ENCODE measurements around the gene SLC6A19. TPM values are rescaled to one million over a fixed set of nuclear protein-coding genes. Genes with fewer than 3 reads are reported as not detected.
A peak's percentile ranks its signal among the peaks of the same experiment; 100 is the strongest.

SLC6A19 gene
- total RNA-seq, 1 experiment from 2014 or later: not detected

- no peak for DNase-seq (ENCODE audit: low read depth)
Observed at GRCh38 chr5:1242733-1243486, 41.5 kb downstream of the SLC6A19 start.

DNA sequence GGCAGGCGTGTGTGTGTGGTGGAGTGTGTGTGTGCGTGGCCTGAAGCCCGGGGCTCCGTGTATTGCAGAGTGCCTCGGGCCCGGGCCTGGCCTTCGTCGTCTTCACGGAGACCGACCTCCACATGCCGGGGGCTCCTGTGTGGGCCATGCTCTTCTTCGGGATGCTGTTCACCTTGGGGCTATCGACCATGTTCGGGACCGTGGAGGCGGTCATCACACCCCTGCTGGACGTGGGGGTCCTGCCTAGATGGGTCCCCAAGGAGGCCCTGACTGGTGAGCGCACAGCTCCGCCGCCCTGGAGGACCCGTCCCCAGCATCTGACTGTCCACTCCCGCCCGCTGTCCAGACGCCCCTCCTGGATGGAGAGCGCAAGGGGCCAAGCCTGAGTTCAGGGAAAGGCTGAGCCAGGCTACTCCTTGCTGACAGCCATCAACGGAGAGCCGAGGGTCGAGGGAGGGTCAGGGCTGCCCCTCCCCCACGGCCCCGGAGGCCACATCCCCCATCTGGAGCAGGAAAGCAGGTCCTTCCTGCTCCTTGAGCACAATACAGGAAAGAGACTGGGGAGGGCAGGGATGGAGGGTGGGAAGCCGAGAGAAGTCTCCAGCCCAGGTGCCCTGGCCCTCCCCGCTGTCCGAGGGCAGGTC lies 42.2 kb downstream of the SLC6A19 start:
- no peak for DNase-seq (ENCODE audit: low read depth)

GRCh38 chr5:1244255-1244654 lies 42.9 kb downstream of the SLC6A19 start:
- DNase-seq (ENCODE audit: low read depth): no peak

- no peak for DNase-seq (ENCODE audit: low read depth)
Observed at GRCh38 chr5:1244976-1245375, 43.6 kb downstream of the SLC6A19 start.

GRCh38 chr5:1245905-1246576 lies 44.6 kb downstream of the SLC6A19 start:
- DNase-seq (ENCODE audit: low read depth): no peak

GRCh38 chr5:1246711-1247431 lies 45.5 kb downstream of the SLC6A19 start:
- DNase-seq (ENCODE audit: low read depth): peak; percentile 14

DNA sequence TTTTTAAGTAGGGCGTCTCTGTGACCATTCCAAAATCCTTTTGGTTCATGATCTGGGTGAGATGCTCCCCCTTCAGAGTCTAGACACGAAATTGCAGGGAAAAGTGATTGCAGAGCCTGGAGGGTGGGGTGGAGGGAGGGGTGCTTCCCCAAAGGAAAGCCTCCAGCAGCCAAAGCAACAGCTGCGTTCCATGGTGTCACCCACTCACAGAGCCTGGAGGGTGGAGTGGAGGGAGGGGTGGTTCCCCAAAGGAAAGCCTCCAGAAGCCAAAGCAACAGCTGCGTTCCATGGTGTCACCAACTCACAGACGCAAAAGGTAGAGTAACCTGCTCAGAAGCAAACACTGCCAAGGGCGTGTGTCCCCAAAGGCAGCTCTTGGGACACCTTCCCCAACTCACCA lies 46.4 kb downstream of the SLC6A19 start:
- no peak for DNase-seq (ENCODE audit: low read depth)

- DNase-seq (ENCODE audit: low read depth): no peak
Observed at GRCh38 chr5:1249366-1250280, 48.2 kb downstream of the SLC6A19 start.

- DNase-seq (ENCODE audit: low read depth): no peak
Observed at GRCh38 chr5:1251678-1252580, 50.5 kb downstream of the SLC6A19 start.

DNA sequence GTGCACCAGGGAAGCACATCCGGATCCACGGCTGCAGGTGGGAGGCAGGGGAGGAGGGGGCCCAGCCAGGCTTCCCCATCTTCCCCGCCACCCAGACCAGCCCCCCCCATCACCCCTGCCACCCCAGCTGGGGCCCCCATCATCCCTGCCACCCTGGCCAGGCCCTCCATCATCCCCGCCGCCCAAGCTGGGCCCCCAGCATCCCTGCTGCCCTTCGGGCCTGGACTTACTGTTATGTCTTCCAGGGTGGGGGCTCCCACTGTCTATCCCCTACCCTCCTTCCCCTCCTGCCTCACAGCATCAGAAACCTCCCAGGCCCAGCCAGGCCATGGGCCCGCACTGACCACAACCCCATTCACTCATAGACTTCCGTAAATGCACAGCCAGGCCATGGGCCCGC lies 51.3 kb downstream of the SLC6A19 start:
- DNase-seq (ENCODE audit: low read depth): no peak

DNA sequence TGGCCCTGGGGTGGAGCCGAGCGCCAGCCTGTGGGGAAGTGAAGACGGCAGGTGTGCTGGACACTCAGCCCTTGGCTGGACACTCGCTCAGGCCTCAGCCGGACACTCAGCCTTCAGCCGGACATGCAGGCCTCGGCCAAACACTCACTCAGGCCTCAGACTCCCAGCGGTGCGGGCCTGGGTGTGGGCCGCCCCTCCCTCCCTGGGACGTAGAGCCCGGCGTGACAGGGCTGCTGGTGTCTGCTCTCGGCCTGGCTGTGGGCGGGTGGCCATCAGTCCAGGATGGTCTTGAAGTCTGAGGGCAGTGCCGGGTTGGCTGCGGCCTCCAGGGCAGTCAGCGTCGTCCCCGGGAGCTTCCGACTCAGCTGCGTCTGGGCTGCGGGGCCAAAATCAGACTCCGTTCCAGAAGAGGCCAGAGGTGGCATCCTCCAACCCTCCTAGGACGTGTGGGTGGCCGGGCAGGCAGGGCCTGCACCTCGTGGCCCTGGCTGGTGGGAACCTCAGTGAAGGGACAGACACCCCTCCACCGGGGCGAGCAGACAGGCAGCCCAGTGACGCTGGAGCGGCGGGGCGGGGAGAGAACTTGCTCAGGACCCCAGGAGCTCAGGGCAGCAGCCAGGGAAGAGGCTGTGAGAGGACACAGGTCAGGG lies 52.2 kb downstream of the SLC6A19 start:
- peak; percentile 51 for DNase-seq (ENCODE audit: low read depth)

DNA sequence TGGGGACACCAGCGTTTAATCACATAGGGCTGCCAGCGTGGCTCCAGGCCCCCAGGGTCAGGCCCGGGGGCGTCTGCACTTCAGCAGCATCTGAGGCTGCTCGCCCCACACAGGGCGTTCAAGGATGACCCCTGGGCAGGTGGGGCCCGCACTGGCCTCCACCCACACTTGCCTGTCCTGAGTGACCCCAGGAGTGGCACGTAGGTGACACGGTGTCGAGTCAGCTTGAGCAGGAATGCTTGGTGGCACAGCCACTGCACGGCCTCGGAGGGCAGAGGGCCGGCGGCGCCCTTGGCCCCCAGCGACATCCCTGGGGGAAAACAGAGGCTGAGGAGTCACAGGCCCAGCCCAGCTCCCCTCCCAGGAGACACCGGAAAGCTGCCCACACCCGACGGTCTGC lies 52.8 kb downstream of the SLC6A19 start:
- peak; percentile 8 for DNase-seq (ENCODE audit: low read depth)

DNA sequence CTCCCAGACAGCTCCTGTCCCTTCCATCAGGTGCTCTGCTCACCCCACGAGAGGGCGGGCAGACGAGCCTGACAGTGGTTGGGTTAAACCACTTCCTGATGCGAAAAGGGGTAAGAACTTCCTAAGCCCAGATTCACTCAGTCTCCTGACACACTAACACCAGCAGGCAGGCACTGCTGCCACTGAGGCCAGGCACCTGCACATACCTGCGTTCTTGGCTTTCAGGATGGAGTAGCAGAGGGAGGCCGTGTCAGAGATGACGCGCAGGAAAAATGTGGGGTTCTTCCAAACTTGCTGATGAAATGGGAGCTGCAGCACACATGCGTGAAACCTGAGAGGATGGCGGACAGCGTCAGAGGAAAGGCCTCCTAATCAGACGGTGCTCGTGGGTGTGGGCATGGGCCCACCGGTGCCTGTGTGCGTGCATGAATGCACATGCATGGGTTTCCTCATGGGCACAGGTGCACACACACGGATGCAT lies 53.7 kb downstream of the SLC6A19 start:
- DNase-seq (ENCODE audit: low read depth): peak; percentile 26

DNA sequence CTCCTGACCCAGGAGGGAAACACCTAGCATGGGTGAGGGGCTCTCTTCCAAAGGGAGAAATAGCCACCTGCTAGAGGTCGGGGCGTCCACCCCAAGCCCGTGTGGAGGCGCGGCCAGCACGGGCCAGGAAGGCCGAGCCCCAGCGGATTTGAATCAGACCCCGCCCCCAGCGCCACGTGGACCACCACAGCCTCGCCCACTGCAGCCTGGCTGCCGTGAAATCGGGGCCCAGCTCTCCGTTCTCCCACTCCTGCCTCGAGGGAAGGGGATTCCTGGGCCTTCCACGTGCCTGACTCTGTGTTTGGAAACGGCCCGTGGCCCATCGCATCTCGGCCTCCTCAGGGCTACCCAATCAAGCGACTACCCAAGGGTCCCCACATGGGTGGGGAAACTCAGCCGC lies 55.4 kb downstream of the SLC6A19 start:
- no peak for DNase-seq (ENCODE audit: low read depth)

DNA sequence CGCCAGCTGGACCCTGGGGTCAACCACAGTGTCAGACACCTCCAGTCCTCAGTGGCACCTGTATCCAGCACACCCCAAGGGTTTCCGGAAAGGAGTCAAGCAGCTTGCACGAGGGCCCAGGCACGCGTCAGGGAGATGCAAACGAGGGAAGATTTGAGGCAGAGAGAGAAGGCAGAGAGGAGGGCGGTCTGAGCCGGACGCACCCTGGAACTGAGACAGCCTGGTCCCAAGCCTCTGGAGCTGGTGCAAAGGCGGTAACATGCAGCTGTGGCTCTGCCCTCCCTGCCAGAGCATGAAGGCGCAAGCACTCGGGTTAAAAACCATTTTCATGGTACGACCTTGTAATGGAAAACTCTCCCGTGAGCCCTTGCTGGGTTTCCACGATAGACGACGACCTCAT lies 56.0 kb downstream of the SLC6A19 start:
- DNase-seq (ENCODE audit: low read depth): no peak

- no peak for DNase-seq (ENCODE audit: low read depth)
Observed at GRCh38 chr5:1257841-1258240, 56.4 kb downstream of the SLC6A19 start.

DNA sequence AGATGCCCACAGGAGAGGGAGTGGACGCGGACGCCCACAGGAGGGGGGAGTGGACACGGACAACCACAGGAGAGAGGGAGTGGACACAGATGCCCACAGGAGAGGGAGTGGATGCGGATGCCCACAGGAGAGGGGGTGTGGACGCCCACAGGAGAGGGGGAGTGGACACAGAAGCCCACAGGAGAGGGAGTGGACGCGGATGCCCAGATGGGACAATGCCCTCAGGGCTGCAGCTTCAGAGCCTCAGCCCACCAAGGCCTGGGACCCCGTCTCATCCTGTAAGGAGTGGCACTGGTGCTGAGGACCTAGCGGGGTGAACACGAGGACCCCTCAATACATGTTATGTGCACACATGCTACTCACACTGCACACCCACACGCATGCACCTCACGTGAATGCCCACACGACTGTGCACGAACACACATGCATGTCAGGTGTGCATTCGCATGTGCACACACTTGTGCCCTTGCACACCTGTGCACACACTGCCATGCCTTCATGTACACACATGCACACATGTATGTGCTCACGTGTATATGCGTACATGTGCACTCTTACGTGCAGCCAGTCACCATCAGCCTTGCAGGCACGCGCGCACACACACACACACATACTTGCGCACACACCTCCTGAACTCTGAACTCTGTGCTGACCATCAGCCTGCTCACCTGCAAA lies 58.5 kb downstream of the SLC6A19 start:
- DNase-seq (ENCODE audit: low read depth): no peak

- no peak for DNase-seq (ENCODE audit: low read depth)
Observed at GRCh38 chr5:1261643-1262042, 60.2 kb downstream of the SLC6A19 start.

GRCh38 chr5:1262381-1262780 lies 61.0 kb downstream of the SLC6A19 start:
- peak; percentile 12 for DNase-seq (ENCODE audit: low read depth)
